ENCODE data around the gene HAGHL. TPM values are rescaled to one million over a fixed set of nuclear protein-coding genes. Genes with fewer than 3 reads are reported as not detected.

HAGHL gene
- total RNA-seq, 2 donors from 2014 or later: 2.6 to 13.0 TPM

- H3K9me3 ChIP-seq: no peaks in the 10 kb centered on the region
- intact Hi-C loops (cut with DNase I): no loop called here
- DNase-seq: no peak
- H3K4me1 ChIP-seq: peaks cover 36% of the 10 kb centered on the region
- H3K9ac ChIP-seq (ENCODE audit: low read depth in 2 of 2, low read length in 2 of 2): peak overlapping the region in 1 of 2 donors; percentile 78
- TF ChIP-seq CTCF (IDR thresholded peaks at IDR 0.05): no peak
- no peak overlapping the region for H3K27ac ChIP-seq
- H3K4me3 ChIP-seq: no peak overlapping the region
- peaks cover 6% of the 10 kb centered on the region for H3K36me3 ChIP-seq
- H3K27me3 ChIP-seq: no peaks in the 10 kb centered on the region
Observed at GRCh38 chr16:682493-683395, 44.2 kb upstream of the HAGHL start.

- no peak for TF ChIP-seq CTCF (IDR thresholded peaks at IDR 0.05)
- no peaks in the 10 kb centered on the region for H3K9me3 ChIP-seq
- H3K27ac ChIP-seq: peak overlapping the region; percentile 60
- H3K36me3 ChIP-seq: peaks cover 6% of the 10 kb centered on the region
- peak overlapping the region; percentile 78 to 90 for H3K9ac ChIP-seq (ENCODE audit: low read depth in 2 of 2, low read length in 2 of 2)
- DNase-seq: no peak
- peak overlapping the region; percentile 63 for H3K4me3 ChIP-seq
- H3K4me1 ChIP-seq: peaks cover 36% of the 10 kb centered on the region
- intact Hi-C loops (cut with DNase I): no loop called here
- H3K27me3 ChIP-seq: no peaks in the 10 kb centered on the region
Observed at GRCh38 chr16:683396-684070, 43.4 kb upstream of the HAGHL start.

- no peak for TF ChIP-seq CTCF (IDR thresholded peaks at IDR 0.05)
- Histone ChIP-seq H3K27ac (peak within 1 kb of the TSS; percentile 60), H3K9ac (ENCODE audit: low read depth in 2 of 2, low read length in 2 of 2) (peak within 1 kb of the TSS; percentile 78 to 90), H3K27me3 (no peaks in the 10 kb centered on the region), H3K4me3 (peak within 1 kb of the TSS; percentile 63), H3K36me3 (peaks cover 6% of the 10 kb centered on the region), H3K4me1 (peaks cover 40% of the 10 kb centered on the region), H3K9me3 (no peaks in the 10 kb centered on the region)
- peak; percentile 97 for DNase-seq
- intact Hi-C loops (cut with DNase I): no loop called here
Observed at GRCh38 chr16:684071-684794, 42.7 kb upstream of the HAGHL start, which contains the start of gene JMJD8. Gene JMJD8 (minus strand): TSS chr16:684334. CDS start chr16:684319, 15 bp downstream.

- no peak for DNase-seq
- Histone ChIP-seq H3K4me3 (peak overlapping the region; percentile 63), H3K4me1 (peaks cover 43% of the 10 kb centered on the region), H3K9ac (ENCODE audit: low read depth in 2 of 2, low read length in 2 of 2) (no peak overlapping the region), H3K27me3 (no peaks in the 10 kb centered on the region), H3K27ac (no peak overlapping the region), H3K36me3 (peaks cover 6% of the 10 kb centered on the region), H3K9me3 (no peaks in the 10 kb centered on the region)
- intact Hi-C loops (cut with DNase I): no loop called here
- no peak for TF ChIP-seq CTCF (IDR thresholded peaks at IDR 0.05)
Observed at GRCh38 chr16:684961-685696, 41.8 kb upstream of the HAGHL start.
